CD1c-positive myeloid dendritic cell (primary cell): ENCODE data around the gene MEGF6.

Experiments used
- DNase-seq: peaks from one replicate; pipeline ENCODE4 v3.0.0-alpha.2; 2016; ENCODE audit errors: extremely low spot score

Gene MEGF6

GRCh38 chr1:3441880-3442279 lies 169.4 kb downstream of the MEGF6 start:
- no peak for DNase-seq

GRCh38 chr1:3441410-3441847 lies 169.9 kb downstream of the MEGF6 start:
- no peak for DNase-seq

GRCh38 chr1:3440711-3441409 lies 170.4 kb downstream of the MEGF6 start:
- no peak for DNase-seq

- DNase-seq, result no peak
These were observed 171.0 kb downstream of the MEGF6 start for GRCh38 chr1:3440300-3440681.
